H9 (cell line): ENCODE data around the gene WDR73. TPM values are rescaled to one million over a fixed set of nuclear protein-coding genes. Genes with fewer than 3 reads are reported as not detected.

Source experiments
- DNase-seq: peaks from one replicate; pipeline ENCODE4 v3.0.0-alpha.2; 2017
- H2AFZ ChIP-seq: one replicate; pipeline ENCODE4 v1.6.1; 2013; ENCODE audit warnings: mild to moderate bottlenecking, low read length, control low read depth, moderate library complexity
- H2AK5ac ChIP-seq: 2 replicates; pipeline ENCODE4 v1.6.1; 2013; ENCODE audit warnings: low read length, control low read depth, mixed read lengths; ENCODE audit not compliant: insufficient read length
- H2BK120ac ChIP-seq: one replicate; pipeline ENCODE4 v1.6.1; 2013; ENCODE audit warnings: low read depth, mild to moderate bottlenecking, low read length, control low read depth, inconsistent platforms; ENCODE audit not compliant: poor library complexity, severe bottlenecking
- H2BK12ac ChIP-seq: 2 replicates; pipeline ENCODE4 v1.6.1; 2013; ENCODE audit warnings: low read length, control low read depth, mixed read lengths, low read depth; ENCODE audit not compliant: insufficient read length
- H2BK15ac ChIP-seq: 2 replicates; pipeline ENCODE4 v1.6.1; 2013; ENCODE audit warnings: low read depth, low read length, control low read depth
- H2BK20ac ChIP-seq: one replicate; pipeline ENCODE4 v1.6.1; 2013; ENCODE audit warnings: low read depth, mild to moderate bottlenecking, low read length, control low read depth, inconsistent platforms; ENCODE audit not compliant: poor library complexity, severe bottlenecking
- H2BK5ac ChIP-seq: 2 replicates; pipeline ENCODE4 v1.6.1; 2013; ENCODE audit warnings: low read length, control low read depth, mixed read lengths; ENCODE audit not compliant: insufficient read length
- H3K14ac ChIP-seq: 2 replicates; pipeline ENCODE4 v1.6.1; 2013; ENCODE audit warnings: low read length, control low read depth; ENCODE audit not compliant: insufficient read depth
- H3K18ac ChIP-seq: 2 replicates; pipeline ENCODE4 v1.6.1; 2013; ENCODE audit warnings: low read depth, mild to moderate bottlenecking, mixed read lengths, low read length, control low read depth; ENCODE audit not compliant: insufficient read length
- H3K23ac ChIP-seq: 2 replicates; pipeline ENCODE4 v1.6.1; 2013; ENCODE audit warnings: low read length, control low read depth, mixed read lengths, low read depth; ENCODE audit not compliant: insufficient read length
- H3K23me2 ChIP-seq: 2 replicates; pipeline ENCODE4 v1.6.1; 2013; ENCODE audit warnings: low read depth, mild to moderate bottlenecking, mixed read lengths, low read length, control low read depth; ENCODE audit not compliant: insufficient read length, poor library complexity, severe bottlenecking
- H3K27ac ChIP-seq: 2 replicates; pipeline ENCODE4 v1.5.1; 2013; ENCODE audit warnings: low read length, control low read depth, mixed read lengths, low read depth; ENCODE audit not compliant: insufficient read length
- H3K27me3 ChIP-seq: 2 replicates; pipeline ENCODE4 v1.6.1; 2013; ENCODE audit warnings: low read length, control low read depth, inconsistent platforms; ENCODE audit not compliant: insufficient read depth
- H3K4ac ChIP-seq: 2 replicates; pipeline ENCODE4 v1.6.1; 2013; ENCODE audit warnings: low read depth, mild to moderate bottlenecking, control low read depth, inconsistent platforms, low read length, moderate library complexity
- H3K4me1 ChIP-seq: 2 replicates; pipeline ENCODE4 v1.6.1; 2013; ENCODE audit warnings: low read length, control low read depth, inconsistent platforms; ENCODE audit not compliant: insufficient read depth
- H3K4me2 ChIP-seq: 2 replicates; pipeline ENCODE4 v1.6.1; 2013; ENCODE audit warnings: low read length, control low read depth, mixed read lengths; ENCODE audit not compliant: insufficient read length, insufficient read depth
- H3K56ac ChIP-seq: 2 replicates; pipeline ENCODE4 v1.6.1; 2013; ENCODE audit warnings: low read depth, mild to moderate bottlenecking, mixed read lengths, low read length, control low read depth; ENCODE audit not compliant: insufficient read length
- H3K79me1 ChIP-seq: 2 replicates; pipeline ENCODE4 v1.6.1; 2013; ENCODE audit warnings: low read depth, mild to moderate bottlenecking, moderate library complexity, low read length, control low read depth, inconsistent platforms; ENCODE audit not compliant: insufficient read depth, poor library complexity, severe bottlenecking
- H3K79me2 ChIP-seq: 2 replicates; pipeline ENCODE4 v1.6.1; 2013; ENCODE audit warnings: low read length, control low read depth, inconsistent platforms; ENCODE audit not compliant: insufficient read depth
- H3K9ac ChIP-seq: 2 replicates; pipeline ENCODE4 v1.6.1; 2013; ENCODE audit warnings: low read length, control low read depth, mixed read lengths; ENCODE audit not compliant: insufficient read length; ENCODE audit errors: extremely low read depth
- H3K9me3 ChIP-seq: one replicate; pipeline ENCODE4 v1.6.1; 2013; ENCODE audit warnings: low read depth, low read length, inconsistent platforms; ENCODE audit not compliant: control insufficient read depth
- H3T11ph ChIP-seq: one replicate; pipeline ENCODE4 v1.6.1; 2013; ENCODE audit warnings: mild to moderate bottlenecking, low read length, control low read depth, inconsistent platforms
- H4K20me1 ChIP-seq: one replicate; pipeline ENCODE4 v1.6.1; 2013; ENCODE audit not compliant: control insufficient read depth, insufficient read length, insufficient read depth
- H4K5ac ChIP-seq: 2 replicates; pipeline ENCODE4 v1.6.1; 2013; ENCODE audit warnings: low read depth, mild to moderate bottlenecking, mixed read lengths, low read length, control low read depth; ENCODE audit not compliant: insufficient read length
- H4K8ac ChIP-seq: replicated peaks from 2 replicates; pipeline ENCODE4 v1.6.1; 2013; ENCODE audit warnings: low read length, control low read depth, mixed read lengths, low read depth; ENCODE audit not compliant: insufficient read length
- H4K91ac ChIP-seq: 2 replicates; pipeline ENCODE4 v1.6.1; 2013; ENCODE audit warnings: low read depth, mild to moderate bottlenecking, moderate library complexity, mixed read lengths, low read length, control low read depth; ENCODE audit not compliant: insufficient read length
- H3K27ac Mint-ChIP-seq, 3 experiments: 2 replicates in 2 of 3; 3 replicates in 1 of 3; pipeline ENCODE4 v1.8.0; 2020 to 2021; ENCODE audit warnings: mixed read lengths in 3 of 3, mild to moderate bottlenecking in 1 of 3, moderate library complexity in 1 of 3
- H3K27me3 Mint-ChIP-seq: 2 replicates; pipeline ENCODE4 v1.8.0; 2021; ENCODE audit warnings: low read depth, mild to moderate bottlenecking, moderate library complexity, mixed read lengths
- H3K36me3 Mint-ChIP-seq, 3 experiments: 2 replicates in 2 of 3; 3 replicates in 1 of 3; pipeline ENCODE4 v1.8.0; 2020 to 2021; ENCODE audit warnings: low read depth in 3 of 3, mixed read lengths in 3 of 3; ENCODE audit not compliant: insufficient read depth in 1 of 3
- H3K4me1 Mint-ChIP-seq, 2 experiments: 2 replicates each; pipeline ENCODE4 v1.8.0; 2020; ENCODE audit warnings: mixed read lengths in 2 of 2
- H3K4me3 Mint-ChIP-seq, 2 experiments: 2 replicates in 1 of 2; 3 replicates in 1 of 2; pipeline ENCODE4 v1.8.0; 2020 to 2021; ENCODE audit warnings: mild to moderate bottlenecking in 2 of 2, mixed read lengths in 2 of 2, moderate library complexity in 1 of 2
- H3K9me3 Mint-ChIP-seq, 2 experiments: 2 replicates in 1 of 2; 3 replicates in 1 of 2; pipeline ENCODE4 v1.8.0; 2020; ENCODE audit warnings: mild to moderate bottlenecking in 2 of 2, mixed read lengths in 2 of 2, moderate library complexity in 1 of 2
- CTCF ChIP-seq: fragments of 200-600 bp; sonication (generic); conservative IDR thresholded peaks from 3 replicates; pipeline ENCODE4 v1.8.0; 2021; ENCODE audit warnings: antibody characterized with exemption, mild to moderate bottlenecking
- WGBS: extraction: QIAGEN DNeasy Blood & Tissue Kit; methylation state at CpG from one replicate; pipeline ENCODE4 v1.1.7; 2013; ENCODE audit warnings: missing lambda C conversion rate, low lambda C conversion rate, mixed read lengths; ENCODE audit not compliant: insufficient read length; ENCODE audit errors: extremely low coverage; 5-methylcytosine and 5-hydroxymethylcytosine counted together
- total RNA-seq: library from RNA; stranded (reverse); gene quantifications from 2 replicates; pipeline ENCODE4 v1.2.1, GENCODE V29; 2021

WDR73 gene
- total RNA-seq, 1 experiment from 2014 or later = 41.6 TPM

GRCh38 chr15:84645997-84646396, 8.1 kb downstream of the WDR73 start:
- WGBS = no CpG with 5 or more reads among the region's 10 CpGs
- peaks cover 35 to 83% (median 63%) of the 10 kb centered on the region in 3 experiments for H3K36me3 Mint-ChIP-seq
- H4K91ac ChIP-seq = no peak overlapping the region

More at GRCh38 chr15:84645997-84646396, 8.1 kb downstream of the WDR73 start:
- Histone ChIP-seq H3K9ac (no peak overlapping the region), H3T11ph (no peak overlapping the region), H2BK15ac (no peak overlapping the region), H2AFZ (no peak overlapping the region), H4K20me1 (no peaks in the 10 kb centered on the region), H3K4ac (no peak overlapping the region), H3K23ac (no peak overlapping the region), H3K4me1 (no peaks in the 10 kb centered on the region), H3K27ac (no peak overlapping the region), H3K14ac (no peak overlapping the region), H3K79me2 (no peaks in the 10 kb centered on the region), H3K27me3 (no peaks in the 10 kb centered on the region), H2BK12ac (no peak overlapping the region), H2BK120ac (no peak overlapping the region), H3K79me1 (no peaks in the 10 kb centered on the region), H4K5ac (no peak overlapping the region), H4K8ac (no peak overlapping the region), H3K56ac (no peak overlapping the region), H2BK20ac (no peak overlapping the region), H3K23me2 (no peaks in the 10 kb centered on the region), H2BK5ac (no peak overlapping the region), H2AK5ac (no peak overlapping the region), H3K4me2 (no peak overlapping the region), H3K18ac (no peak overlapping the region), H3K9me3 (no peaks in the 10 kb centered on the region)
- no peak overlapping the region for H3K27ac Mint-ChIP-seq
- H3K27me3 Mint-ChIP-seq = no peaks in the 10 kb centered on the region
- H3K9me3 Mint-ChIP-seq = no peaks in the 10 kb centered on the region
- no peak overlapping the region for H3K4me3 Mint-ChIP-seq
- no peak for DNase-seq
- H3K4me1 Mint-ChIP-seq = no peaks in the 10 kb centered on the region
- TF ChIP-seq CTCF = no peak
